Parathyroid adenoma (tissue), 2 donors: ENCODE data around the gene HINT3.
"Not testable (repeated sequence)": the region's sequence is repeated elsewhere in the genome, so short reads cannot be mapped to it uniquely, and the experiment has no call there.

ENCODE experiments used
- H2AFZ ChIP-seq: fragments of 300-600 bp; sonication (generic); one replicate; pipeline ENCODE4 v1.7.0; 2017; ENCODE audit warnings: antibody characterized with exemption, mild to moderate bottlenecking
- H3K27ac ChIP-seq: fragments of 300-600 bp; sonication (generic); one replicate; pipeline ENCODE4 v1.7.0; 2017
- H3K27me3 ChIP-seq: fragments of 300-600 bp; sonication (generic); one replicate; pipeline ENCODE4 v1.7.0; 2017; ENCODE audit warnings: low read length; ENCODE audit not compliant: control insufficient read depth, insufficient read depth
- H3K36me3 ChIP-seq: fragments of 300-600 bp; sonication (generic); one replicate; pipeline ENCODE4 v1.7.0; 2017; ENCODE audit warnings: low read length; ENCODE audit not compliant: control insufficient read depth, insufficient read depth
- H3K4me1 ChIP-seq: fragments of 300-600 bp; sonication (generic); one replicate; pipeline ENCODE4 v1.7.0; 2017; ENCODE audit warnings: control low read depth
- H3K4me2 ChIP-seq: fragments of 300-600 bp; sonication (generic); one replicate; pipeline ENCODE4 v1.7.0; 2017; ENCODE audit warnings: low read length
- H3K4me3 ChIP-seq: fragments of 300-600 bp; sonication (generic); one replicate; pipeline ENCODE4 v1.7.0; 2017; ENCODE audit warnings: low read depth, low read length
- H3K79me2 ChIP-seq: fragments of 300-600 bp; sonication (generic); one replicate; pipeline ENCODE4 v1.7.0; 2017; ENCODE audit warnings: control low read depth
- H3K9ac ChIP-seq: fragments of 300-600 bp; sonication (generic); one replicate; pipeline ENCODE4 v1.7.0; 2017; ENCODE audit warnings: mild to moderate bottlenecking
- H3K9me3 ChIP-seq: fragments of 300-600 bp; sonication (generic); one replicate; pipeline ENCODE4 v1.7.0; 2017; ENCODE audit warnings: low read length; ENCODE audit not compliant: control insufficient read depth
- TF ChIP-seq, protein P1 (sequence below): fragments of 300-600 bp; sonication (generic); IDR thresholded peaks from one replicate; pipeline ENCODE4 v1.7.0; 2017; ENCODE audit warnings: antibody characterized with exemption, mild to moderate bottlenecking
- donor health status: primary hyperparathyroidism.

HINT3 gene

GRCh38 chr6:126020305-126021050, 63.9 kb downstream of the HINT3 start:
- Histone ChIP-seq H3K36me3 (no peaks in the 10 kb centered on the region), H3K9ac (no peak overlapping the region), H3K79me2 (no peaks in the 10 kb centered on the region), H3K27me3 (no peaks in the 10 kb centered on the region), H3K4me1 (no peaks in the 10 kb centered on the region), H3K4me3 (no peak overlapping the region), H3K27ac (no peak overlapping the region), H3K4me2 (no peak overlapping the region), H3K9me3 (no peaks in the 10 kb centered on the region), H2AFZ (no peak overlapping the region)
- TF ChIP-seq, protein P1, sequence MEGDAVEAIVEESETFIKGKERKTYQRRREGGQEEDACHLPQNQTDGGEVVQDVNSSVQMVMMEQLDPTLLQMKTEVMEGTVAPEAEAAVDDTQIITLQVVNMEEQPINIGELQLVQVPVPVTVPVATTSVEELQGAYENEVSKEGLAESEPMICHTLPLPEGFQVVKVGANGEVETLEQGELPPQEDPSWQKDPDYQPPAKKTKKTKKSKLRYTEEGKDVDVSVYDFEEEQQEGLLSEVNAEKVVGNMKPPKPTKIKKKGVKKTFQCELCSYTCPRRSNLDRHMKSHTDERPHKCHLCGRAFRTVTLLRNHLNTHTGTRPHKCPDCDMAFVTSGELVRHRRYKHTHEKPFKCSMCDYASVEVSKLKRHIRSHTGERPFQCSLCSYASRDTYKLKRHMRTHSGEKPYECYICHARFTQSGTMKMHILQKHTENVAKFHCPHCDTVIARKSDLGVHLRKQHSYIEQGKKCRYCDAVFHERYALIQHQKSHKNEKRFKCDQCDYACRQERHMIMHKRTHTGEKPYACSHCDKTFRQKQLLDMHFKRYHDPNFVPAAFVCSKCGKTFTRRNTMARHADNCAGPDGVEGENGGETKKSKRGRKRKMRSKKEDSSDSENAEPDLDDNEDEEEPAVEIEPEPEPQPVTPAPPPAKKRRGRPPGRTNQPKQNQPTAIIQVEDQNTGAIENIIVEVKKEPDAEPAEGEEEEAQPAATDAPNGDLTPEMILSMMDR: no peak

- H3K9ac ChIP-seq, H3K4me1 ChIP-seq, H3K4me2 ChIP-seq, H3K27ac ChIP-seq, H3K9me3 ChIP-seq, H3K27me3 ChIP-seq, H2AFZ ChIP-seq, H3K4me3 ChIP-seq, H3K36me3 ChIP-seq, H3K79me2 ChIP-seq: not testable (repeated sequence)
These were observed 66.9 kb downstream of the HINT3 start for GRCh38 chr6:126023474-126023873.

DNA sequence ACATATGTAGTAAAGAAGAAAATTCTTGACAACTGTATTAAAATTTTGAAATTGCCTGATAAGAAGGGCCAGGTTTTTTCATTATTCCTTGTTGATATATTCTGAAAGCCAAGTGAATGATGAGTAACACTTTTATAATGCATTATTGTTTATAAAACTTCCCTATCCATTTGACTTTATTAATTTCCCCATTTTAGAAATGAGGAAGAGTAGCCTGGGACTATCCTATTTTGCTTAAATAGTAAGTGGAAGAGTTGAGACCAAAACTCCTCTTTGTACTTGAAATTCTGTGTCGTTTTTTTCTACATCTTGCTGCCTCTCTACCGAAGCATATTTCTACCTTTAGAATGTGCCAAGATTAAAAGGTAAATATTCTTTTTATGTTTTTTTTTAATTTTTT, 69.4 kb downstream of the HINT3 start:
- Histone ChIP-seq H3K27me3 (no peaks in the 10 kb centered on the region), H3K4me3 (no peak overlapping the region), H3K27ac (no peak overlapping the region), H3K4me1 (no peaks in the 10 kb centered on the region), H3K9me3 (no peaks in the 10 kb centered on the region), H3K9ac (no peak overlapping the region), H2AFZ (no peak overlapping the region), H3K79me2 (no peaks in the 10 kb centered on the region), H3K36me3 (no peaks in the 10 kb centered on the region), H3K4me2 (no peak overlapping the region)
- TF ChIP-seq, protein P1: no peak

- TF ChIP-seq, protein P1: no peak
- no peaks in the 10 kb centered on the region for H3K79me2 ChIP-seq
- no peaks in the 10 kb centered on the region for H3K36me3 ChIP-seq
These were observed 71.0 kb downstream of the HINT3 start for GRCh38 chr6:126027601-126028000.

More at GRCh38 chr6:126027601-126028000, 71.0 kb downstream of the HINT3 start:
- H2AFZ ChIP-seq: no peak overlapping the region
- H3K27ac ChIP-seq: no peak overlapping the region
- no peak overlapping the region for H3K9ac ChIP-seq
- no peaks in the 10 kb centered on the region for H3K4me1 ChIP-seq
- H3K27me3 ChIP-seq: no peaks in the 10 kb centered on the region
- no peak overlapping the region for H3K4me2 ChIP-seq
- no peak overlapping the region for H3K4me3 ChIP-seq
- H3K9me3 ChIP-seq: no peaks in the 10 kb centered on the region
